Measurements from ENCODE around the gene HAUS6.
"Not testable (repeated sequence)": the region's sequence is repeated elsewhere in the genome, so short reads cannot be mapped to it uniquely, and the experiment has no call there.

The HAUS6 gene

GRCh38 chr9:19114680-19115270 is 12.1 kb upstream of the HAUS6 start:
- H3K27ac ChIP-seq = no peak overlapping the region
- TF ChIP-seq CTCF (conservative IDR thresholded peaks at IDR 0.05) = no peak

GRCh38 chr9:19113964-19114679 is 11.4 kb upstream of the HAUS6 start:
- no peak overlapping the region for H3K27ac ChIP-seq
- no peak for TF ChIP-seq CTCF (conservative IDR thresholded peaks at IDR 0.05)

GRCh38 chr9:19113064-19113611 is 10.4 kb upstream of the HAUS6 start:
- H3K27ac ChIP-seq = not testable (repeated sequence)

GRCh38 chr9:19108038-19108437 is 5.3 kb upstream of the HAUS6 start:
- no peak for TF ChIP-seq CTCF (conservative IDR thresholded peaks at IDR 0.05)
- H3K27ac ChIP-seq = no peak overlapping the region

GRCh38 chr9:19104515-19105282 is 2.0 kb upstream of the HAUS6 start:
- no peak overlapping the region for H3K27ac ChIP-seq
- no peak for TF ChIP-seq CTCF (conservative IDR thresholded peaks at IDR 0.05)

GRCh38 chr9:19102181-19102630 is 498 bp downstream of the HAUS6 start:
- no peak for TF ChIP-seq CTCF (conservative IDR thresholded peaks at IDR 0.05)
- peak overlapping the region; percentile 91 for H3K27ac ChIP-seq

GRCh38 chr9:19101203-19101602 is 1.5 kb downstream of the HAUS6 start:
- peak overlapping the region; percentile 91; the same call in 1 of the 2 replicates for H3K27ac ChIP-seq
- TF ChIP-seq CTCF (conservative IDR thresholded peaks at IDR 0.05) = no peak

- H3K27ac ChIP-seq = peak overlapping the region; percentile 39; the same call in 1 of the 2 replicates
Measured at GRCh38 chr9:19097431-19097830, 5.3 kb downstream of the HAUS6 start.

All from VCaP (cell line).